H1 (cell line): ENCODE results near the gene ADK. TPM values are rescaled to one million over a fixed set of nuclear protein-coding genes. Genes with fewer than 3 reads are reported as not detected.

ENCODE experiments used
- CTCF ChIA-PET: fragments of 300-600 bp; sonication (Branson Sonifier 250); formaldehyde crosslinking; loops from one replicate; lab custom pipeline; 2021; ENCODE audit not compliant: partially characterized antibody; lab: Charles Lee
- POLR2A ChIA-PET: fragments of 300-600 bp; sonication (Branson Sonifier 250); formaldehyde crosslinking; loops from one replicate; lab custom pipeline; 2021; ENCODE audit warnings: inconsistent platforms; ENCODE audit not compliant: partially characterized antibody; lab: Charles Lee
- DNase-seq, 2 experiments: peaks; one replicate each; pipeline versions ENCODE4 v3.0.0 to v3.0.0-alpha.2; 2010 to 2022; ENCODE audit warnings: low spot score in 2 of 2, low read depth in 1 of 2, mixed read lengths in 1 of 2
- FAIRE-seq: peaks from 2 replicates; lab custom pipeline; 2011; peaks lifted over from hg19 to GRCh38; lab: Jason Lieb, UNC
- H2AFZ ChIP-seq: 2 replicates; pipeline ENCODE4 v1.8.1; 2012; ENCODE audit warnings: low read length, inconsistent platforms
- H2AK5ac ChIP-seq: 2 replicates; pipeline ENCODE4 v1.6.1; 2013; ENCODE audit warnings: low read depth, low read length
- H2BK120ac ChIP-seq: replicated peaks from 2 replicates; pipeline ENCODE3; 2013; ENCODE audit warnings: low read depth, low read length, inconsistent platforms
- H2BK12ac ChIP-seq: 2 replicates; pipeline ENCODE4 v1.6.1; 2013; ENCODE audit warnings: low read depth, low read length
- H2BK15ac ChIP-seq: 2 replicates; pipeline ENCODE4 v1.6.1; 2013; ENCODE audit warnings: low read length
- H2BK20ac ChIP-seq: 2 replicates; pipeline ENCODE4 v1.6.1; 2013; ENCODE audit warnings: low read length
- H2BK5ac ChIP-seq: 2 replicates; pipeline ENCODE4 v1.6.1; 2013; ENCODE audit warnings: low read depth, low read length
- H3K14ac ChIP-seq: 2 replicates; pipeline ENCODE4 v1.6.1; 2013; ENCODE audit warnings: inconsistent platforms; ENCODE audit not compliant: insufficient read length
- H3K18ac ChIP-seq: 2 replicates; pipeline ENCODE4 v1.6.1; 2013; ENCODE audit warnings: low read length; ENCODE audit errors: extremely low read depth
- H3K23ac ChIP-seq: 2 replicates; pipeline ENCODE4 v1.6.1; 2013; ENCODE audit warnings: inconsistent platforms; ENCODE audit not compliant: insufficient read length
- H3K23me2 ChIP-seq: 2 replicates; pipeline ENCODE4 v1.6.1; 2013; ENCODE audit warnings: low read depth, low read length
- H3K27ac ChIP-seq: 2 replicates; pipeline ENCODE4 v1.6.1; 2011; ENCODE audit warnings: low read depth, low read length, inconsistent platforms
- H3K27me3 ChIP-seq, 4 experiments: replicated peaks in 1 of 4; 1 replicate in 1 of 4; 2 replicates in 3 of 4; pipeline versions ENCODE4 v1.6.1 to v1.8.1; 2011 to 2013; ENCODE audit warnings: low read length in 3 of 4, mild to moderate bottlenecking in 3 of 4, inconsistent platforms in 2 of 4, mixed read lengths in 2 of 4, moderate library complexity in 1 of 4; ENCODE audit not compliant: control insufficient read depth in 3 of 4, insufficient read depth in 3 of 4; ENCODE audit errors: extremely low read depth in 1 of 4
- H3K36me3 ChIP-seq, 4 experiments: 2 replicates each; pipeline versions ENCODE4 v1.6.1 to v1.8.1; 2011 to 2013; ENCODE audit warnings: mild to moderate bottlenecking in 4 of 4, low read length in 3 of 4, moderate library complexity in 2 of 4, control low read depth in 1 of 4, inconsistent platforms in 1 of 4; ENCODE audit not compliant: insufficient read depth in 4 of 4, control insufficient read depth in 2 of 4
- H3K4ac ChIP-seq: replicated peaks from 2 replicates; pipeline ENCODE3; 2013; ENCODE audit warnings: low read length, low read depth, mixed read lengths, inconsistent platforms; ENCODE audit not compliant: insufficient read length
- H3K4me1 ChIP-seq, 4 experiments: replicated peaks in 1 of 4; 1 replicate in 1 of 4; 2 replicates in 3 of 4; pipeline versions ENCODE4 v1.6.1 to v1.8.1; 2011 to 2013; ENCODE audit warnings: low read length in 3 of 4, inconsistent platforms in 2 of 4, mixed read lengths in 1 of 4; ENCODE audit not compliant: insufficient read depth in 4 of 4, control insufficient read depth in 3 of 4
- H3K4me2 ChIP-seq, 2 experiments: 2 replicates each; pipeline versions ENCODE4 v1.6.1 to v1.8.1; 2011 to 2013; ENCODE audit warnings: low read depth in 2 of 2, low read length in 2 of 2, control low read depth in 1 of 2, inconsistent platforms in 1 of 2, mild to moderate bottlenecking in 1 of 2; ENCODE audit not compliant: insufficient read depth in 1 of 2
- H3K4me3 ChIP-seq, 4 experiments: fragments of 200-600, 300-600 bp in 1 of 4; sonication (generic), shearing (Covaris generic), sonication (Bioruptor Twin) in 1 of 4; 2 replicates each; pipeline versions ENCODE4 v1.5.1 to v1.8.1; 2011 to 2016; ENCODE audit warnings: low read length in 4 of 4, low read depth in 3 of 4, control low read depth in 2 of 4, inconsistent platforms in 2 of 4, mild to moderate bottlenecking in 2 of 4, mixed read lengths in 1 of 4, moderate library complexity in 1 of 4; ENCODE audit not compliant: insufficient read depth in 2 of 4; ENCODE audit errors: extremely low read depth in 1 of 4
- H3K56ac ChIP-seq: replicated peaks from 2 replicates; pipeline ENCODE3; 2013; ENCODE audit warnings: low read depth, mild to moderate bottlenecking, mixed read lengths, low read length, inconsistent platforms; ENCODE audit not compliant: insufficient read length
- H3K79me1 ChIP-seq: 2 replicates; pipeline ENCODE4 v1.6.1; 2013; ENCODE audit warnings: low read depth, low read length, control low read depth
- H3K79me2 ChIP-seq, 2 experiments: 2 replicates each; pipeline versions ENCODE4 v1.6.1 to v1.8.1; 2012 to 2013; ENCODE audit warnings: low read length in 2 of 2, mild to moderate bottlenecking in 2 of 2, inconsistent platforms in 1 of 2; ENCODE audit not compliant: insufficient read depth in 2 of 2, control insufficient read depth in 1 of 2
- H3K9ac ChIP-seq, 4 experiments: replicated peaks in 1 of 4; 1 replicate in 1 of 4; 2 replicates in 3 of 4; pipeline versions ENCODE4 v1.6.1 to v1.8.1; 2011 to 2013; ENCODE audit warnings: low read depth in 3 of 4, low read length in 3 of 4, control low read depth in 2 of 4, mild to moderate bottlenecking in 2 of 4, moderate library complexity in 2 of 4, inconsistent platforms in 1 of 4; ENCODE audit errors: extremely low read depth in 1 of 4
- H3K9me3 ChIP-seq, 2 experiments: 2 replicates each; pipeline versions ENCODE4 v1.6.1 to v1.8.1; 2012 to 2013; ENCODE audit warnings: mild to moderate bottlenecking in 2 of 2, moderate library complexity in 2 of 2, control low read depth in 1 of 2, inconsistent platforms in 1 of 2, low read depth in 1 of 2, low read length in 1 of 2, mixed read lengths in 1 of 2; ENCODE audit not compliant: insufficient read depth in 2 of 2
- H4K20me1 ChIP-seq, 2 experiments: replicated peaks in 1 of 2; 2 replicates each; pipeline versions ENCODE3 to v1.8.1; 2011 to 2013; ENCODE audit warnings: inconsistent platforms in 2 of 2, low read length in 2 of 2, mild to moderate bottlenecking in 1 of 2; ENCODE audit not compliant: insufficient read depth in 2 of 2, control insufficient read depth in 1 of 2
- H4K5ac ChIP-seq: 2 replicates; pipeline ENCODE4 v1.6.1; 2013; ENCODE audit warnings: low read length, low read depth, mixed read lengths, inconsistent platforms; ENCODE audit not compliant: insufficient read length
- H4K8ac ChIP-seq: 2 replicates; pipeline ENCODE4 v1.8.0; 2013; ENCODE audit warnings: mild to moderate bottlenecking, moderate library complexity, low read length, inconsistent platforms; ENCODE audit not compliant: insufficient read depth; ENCODE audit errors: extremely low read depth
- H4K91ac ChIP-seq: replicated peaks from 2 replicates; pipeline ENCODE3; 2013; ENCODE audit warnings: low read length, mixed read lengths, inconsistent platforms; ENCODE audit not compliant: insufficient read length
- JUN ChIP-seq: IDR thresholded peaks from 2 replicates; pipeline ENCODE4 v1.6.1; 2011; ENCODE audit warnings: low read depth, mild to moderate bottlenecking, improper control_type of control experiment, low read length
- KDM1A ChIP-seq: fragments of 200-600, 300-600 bp; sonication (generic); IDR thresholded peaks from 2 replicates; pipeline ENCODE4 v1.7.1; 2016; ENCODE audit warnings: mild to moderate bottlenecking, low read length, borderline replicate concordance
- PHF8 ChIP-seq: fragments of 200-600 bp; sonication (generic); conservative IDR thresholded peaks from 2 replicates; pipeline ENCODE4 v1.7.1; 2012; ENCODE audit warnings: low read depth, mild to moderate bottlenecking, inconsistent platforms, low read length, moderate library complexity
- POU5F1 ChIP-seq: IDR thresholded peaks from 2 replicates; pipeline ENCODE4 v1.6.1; 2011; ENCODE audit warnings: low read depth, mild to moderate bottlenecking, low read length, moderate library complexity
- WGBS, 2 experiments: shearing (Covaris generic) in 1 of 2; methylation state at CpG; one replicate each; pipeline versions ENCODE4 v1.1.6 to v1.1.7; 2013 to 2015; ENCODE audit warnings: low lambda C conversion rate in 2 of 2, mixed read lengths in 2 of 2, inconsistent platforms in 1 of 2, low coverage in 1 of 2, missing lambda C conversion rate in 1 of 2; ENCODE audit not compliant: insufficient replicate concordance in 2 of 2, insufficient coverage in 1 of 2, insufficient read length in 1 of 2; ENCODE audit errors: extremely low coverage in 1 of 2, missing lambda C conversion rate in 1 of 2; 5-methylcytosine and 5-hydroxymethylcytosine counted together
- polyA plus RNA-seq, 7 experiments: library from polyadenylated mRNA; depleted of rRNA in 3 of 7; stranded (reverse) in 5 of 7; unstranded in 2 of 7; fragments of >200 nt in 5 of 7; fragments of 200-250 nt in 2 of 7; gene quantifications; 1 replicate in 5 of 7; 2 replicates in 1 of 7; 4 replicates in 1 of 7; pipeline versions ENCODE4 v1.2.1 to v1.2.3, GENCODE V29; 2011 to 2013; ENCODE audit warnings: missing spikeins in 2 of 7, mixed read lengths in 2 of 7
- total RNA-seq: library from RNA; stranded (reverse); fragmentation: NEBNext Ultra II Directional; extraction: Animal tissue kit (Norgen Biotek cat#: 25700); gene quantifications from 2 replicates; pipeline ENCODE4 v1.2.1, GENCODE V29; 2021

The ADK gene
- total and polyA plus RNA-seq, 2 of the 8 experiments (the other 6 are each of a cell fraction or from before 2014, with no cell fraction given) = 12.3 to 42.4 TPM

GRCh38 chr10:74485283-74485682, 334.3 kb downstream of the ADK start:
- Histone ChIP-seq H3K27me3 (no peaks in the 10 kb centered on the region), H4K8ac (no peak overlapping the region), H3K18ac (no peak overlapping the region), H3K79me1 (no peaks in the 10 kb centered on the region), H2AFZ (no peak overlapping the region), H4K91ac (no peak overlapping the region), H3K4me2 (no peak overlapping the region), H3K9ac (no peak overlapping the region), H2BK5ac (no peak overlapping the region), H2BK20ac (no peak overlapping the region), H3K14ac (no peak overlapping the region), H2AK5ac (no peak overlapping the region), H2BK15ac (no peak overlapping the region)
- DNase-seq = no peak
- POLR2A ChIA-PET = no interaction called here
- TF ChIP-seq PHF8 (no peak), JUN (no peak), KDM1A (no peak), POU5F1 (no peak)
- TF ChIP-seq, all 59 proteins: peak for 0
- Histone ChIP-seq H3K56ac (no peak overlapping the region), H4K5ac (no peak overlapping the region), H3K79me2 (no peaks in the 10 kb centered on the region), H2BK120ac (no peak overlapping the region), H2BK12ac (no peak overlapping the region), H3K4me3 (no peak overlapping the region), H3K4me1 (no peaks in the 10 kb centered on the region), H3K4ac (no peak overlapping the region), H3K23ac (no peak overlapping the region), H3K23me2 (no peaks in the 10 kb centered on the region), H3K27ac (no peak overlapping the region), H3K36me3 (no peaks in the 10 kb centered on the region), H3K9me3 (no peaks in the 10 kb centered on the region; a peak in 1 of 4 replicates), H4K20me1 (no peaks in the 10 kb centered on the region)
- WGBS, 2 experiments = 85% methylated on average over 2 of the region's 2 CpGs; no CpG with 5 or more reads in 1 of the 2 experiments
- no peak for FAIRE-seq
- CTCF ChIA-PET = no interaction called here
